NCI-H510A (cell line): ENCODE results near the gene ADI1.
A peak's percentile ranks its signal among the peaks of the same experiment; 100 is the strongest.
"Not testable (repeated sequence)": the region's sequence is repeated elsewhere in the genome, so short reads cannot be mapped to it uniquely, and the experiment has no call there.

Experiments used
- DNase-seq: peaks from one replicate; lab custom pipeline; 2025; lab: John Stamatoyannopoulos, UW

ADI1 gene

DNA sequence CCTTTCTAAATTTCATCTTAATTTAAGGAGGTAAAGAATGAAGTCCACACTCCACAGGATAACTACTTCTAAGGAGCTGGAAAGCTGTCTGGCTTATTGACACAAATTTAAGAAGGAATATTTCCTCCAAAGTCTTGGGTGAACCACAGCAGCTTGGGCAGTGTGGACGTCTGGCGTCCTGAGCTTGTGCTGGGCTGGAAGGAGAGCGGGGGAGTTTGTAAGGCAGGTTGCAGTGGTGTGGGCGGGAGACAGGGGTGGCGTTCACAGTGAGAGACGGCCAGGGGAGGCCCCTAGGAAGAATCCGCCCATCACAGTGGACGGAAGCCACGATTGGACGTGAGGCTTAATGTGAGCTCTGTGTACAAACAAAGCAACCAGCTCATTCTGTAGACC, 25.7 kb downstream of the ADI1 start:
- peak; percentile 75 for DNase-seq

DNA sequence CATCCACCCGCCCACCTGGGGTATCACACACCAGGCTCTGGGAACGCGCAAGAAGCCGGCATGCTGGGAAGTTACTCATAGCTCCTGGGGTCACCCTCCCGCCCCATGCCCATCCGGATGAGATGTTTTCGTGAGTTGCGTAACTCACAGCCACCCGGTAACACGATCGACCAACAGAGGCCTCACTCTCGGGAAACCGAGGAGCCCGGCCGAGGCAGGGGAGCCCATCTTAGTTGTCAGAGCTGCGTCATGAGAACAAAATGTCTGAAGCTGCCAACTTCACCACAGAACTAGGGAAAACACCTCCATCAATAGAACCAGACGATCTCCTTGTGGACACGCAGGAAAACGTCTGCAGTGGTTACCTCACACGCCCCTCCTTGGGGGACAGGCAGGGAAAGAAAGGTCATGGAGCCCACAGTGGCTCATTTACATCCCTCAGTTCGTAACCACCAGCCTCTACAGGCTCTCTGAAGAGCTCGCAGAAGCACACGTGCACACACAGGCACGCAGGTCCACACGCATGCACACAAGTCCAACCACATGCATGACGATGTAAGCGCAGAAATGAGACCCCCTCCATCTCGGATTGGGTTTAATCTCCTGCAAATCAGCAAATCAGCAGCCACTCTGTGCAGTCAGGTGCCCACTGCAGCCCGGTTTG, 26.2 kb downstream of the ADI1 start:
- DNase-seq, result no peak

DNA sequence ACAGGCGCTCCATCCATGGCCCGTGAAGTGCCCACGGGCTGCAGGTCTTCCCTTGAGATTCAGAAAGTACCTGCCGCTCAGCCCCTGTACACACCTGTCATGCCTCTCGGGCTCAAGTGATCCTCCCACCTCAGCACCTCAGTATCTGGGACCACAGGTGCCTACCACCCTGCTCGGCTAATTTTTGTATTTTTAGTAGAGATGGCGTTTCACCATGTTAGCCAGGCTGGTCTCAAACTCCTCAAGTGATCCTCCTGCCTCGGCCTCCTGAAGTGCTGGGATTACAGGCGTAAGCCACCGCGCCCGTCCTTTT, 26.9 kb downstream of the ADI1 start:
- not testable (repeated sequence) for DNase-seq

DNA sequence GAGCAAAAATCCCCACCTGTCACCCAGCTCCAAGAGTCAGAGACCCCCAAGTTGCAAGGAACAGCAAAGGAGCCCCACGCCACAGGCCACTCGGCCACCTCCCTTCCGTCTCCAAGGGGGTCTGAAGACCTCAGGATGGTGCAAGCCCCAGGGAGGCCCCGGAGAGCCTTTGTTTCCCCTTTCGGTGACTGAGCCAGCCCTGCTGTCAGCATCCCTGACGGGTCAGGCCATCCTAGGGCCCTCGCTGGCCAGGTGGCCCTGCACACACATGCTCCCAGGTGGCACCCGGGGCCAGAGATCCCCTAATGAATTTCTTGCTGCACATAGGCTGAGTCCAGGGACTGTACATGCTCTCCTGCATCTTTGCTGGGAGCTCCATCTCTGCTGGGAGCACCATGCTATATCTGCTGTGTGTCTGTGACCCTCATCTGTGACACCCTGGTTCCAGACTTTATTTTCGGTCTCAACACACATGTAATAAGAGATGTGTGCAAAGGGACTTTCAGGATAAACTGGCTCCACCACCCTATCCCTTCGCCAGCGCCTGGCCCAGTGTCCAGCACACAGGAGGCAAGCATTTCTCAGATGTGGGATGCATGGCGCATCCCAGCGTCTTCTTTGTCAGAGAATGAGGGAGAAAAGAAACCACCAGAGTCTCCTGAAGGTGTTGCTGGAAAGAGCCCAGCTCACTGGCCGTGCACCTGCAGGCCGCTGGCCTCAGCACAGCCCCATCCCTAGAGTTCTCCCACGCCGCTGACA, 27.4 kb downstream of the ADI1 start:
- no peak for DNase-seq

DNA sequence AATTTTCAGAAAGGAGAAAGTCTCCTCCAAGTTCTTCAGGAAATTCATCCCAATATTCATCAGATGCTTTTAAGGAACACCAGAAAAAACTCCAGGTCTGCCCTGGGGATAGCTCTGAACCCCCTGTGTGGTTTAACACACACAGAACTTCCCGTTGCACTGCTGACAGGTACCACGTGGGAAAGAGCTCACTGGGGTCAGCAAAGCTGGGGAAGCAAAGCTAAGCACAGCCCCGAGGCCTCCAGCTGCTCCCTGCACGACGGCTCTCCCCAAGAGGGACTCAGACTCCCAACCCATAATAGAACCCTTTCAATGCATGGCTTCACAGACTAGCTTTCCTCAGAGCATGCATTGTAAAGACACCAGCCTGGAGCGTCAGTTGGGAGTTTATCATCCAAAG, 28.0 kb downstream of the ADI1 start:
- no peak for DNase-seq

DNA sequence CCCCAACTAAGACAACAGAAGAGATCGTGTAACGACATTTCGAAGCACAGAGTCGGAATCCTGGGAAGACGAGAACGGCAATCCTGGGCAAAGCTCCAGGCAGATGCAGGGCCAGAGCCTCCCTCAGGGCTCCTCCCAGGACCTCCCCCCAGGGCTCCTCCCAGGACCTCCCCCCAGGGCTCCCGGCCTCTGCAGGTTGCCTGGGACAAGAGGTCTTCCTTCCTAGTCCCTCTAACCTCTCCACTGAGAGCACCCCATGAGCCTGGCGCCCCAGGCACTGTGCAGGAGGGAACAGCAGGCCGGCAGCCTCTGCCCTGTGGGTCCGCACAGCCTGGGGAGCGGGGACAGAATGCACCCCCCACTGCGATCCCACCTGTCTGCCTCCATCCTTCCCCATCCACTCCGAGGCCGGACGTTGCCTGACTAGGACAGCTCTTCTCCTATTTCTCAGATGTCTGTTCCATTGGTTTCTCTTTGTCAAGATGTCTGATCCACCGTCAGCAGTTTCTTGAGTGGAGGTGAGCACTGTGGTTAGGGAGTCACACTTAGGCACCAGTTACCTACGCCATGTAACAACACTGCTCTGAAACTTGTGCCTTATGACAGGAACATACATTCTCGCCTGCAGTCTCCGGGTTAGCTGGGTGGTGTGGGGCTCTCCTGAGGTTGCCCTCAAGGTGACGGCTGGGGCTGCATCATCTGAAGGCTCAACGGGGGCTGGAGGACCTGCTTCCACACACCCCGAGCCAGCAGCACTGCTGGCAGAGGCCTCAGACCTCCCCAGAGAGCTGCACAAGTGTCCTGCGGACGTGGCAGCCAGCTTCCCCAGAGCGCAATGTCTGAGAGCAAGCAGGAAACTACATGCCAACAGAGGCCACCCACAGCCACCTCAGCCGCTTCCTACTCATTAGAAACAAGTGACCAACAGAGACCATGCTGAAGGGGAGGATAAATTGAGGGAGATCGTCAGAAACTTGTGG, 28.9 kb downstream of the ADI1 start:
- no peak for DNase-seq

DNA sequence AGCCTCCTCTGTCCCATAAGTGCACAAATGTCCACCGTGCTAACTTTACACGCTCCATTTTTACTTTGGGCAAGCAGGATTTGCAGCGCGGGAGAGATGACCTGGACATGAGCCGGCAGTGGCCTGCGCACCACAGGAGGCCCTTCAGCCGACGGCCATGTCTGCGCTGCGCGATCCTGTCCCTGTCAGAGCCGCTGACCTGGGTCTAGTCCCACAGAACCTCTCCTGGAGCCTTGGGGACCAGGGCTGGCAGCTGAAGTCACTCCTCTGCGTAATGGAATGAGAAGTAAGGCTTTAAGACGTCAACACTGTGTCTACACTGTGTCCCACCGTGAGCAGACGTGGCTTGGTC, 29.6 kb downstream of the ADI1 start:
- no peak for DNase-seq

DNA sequence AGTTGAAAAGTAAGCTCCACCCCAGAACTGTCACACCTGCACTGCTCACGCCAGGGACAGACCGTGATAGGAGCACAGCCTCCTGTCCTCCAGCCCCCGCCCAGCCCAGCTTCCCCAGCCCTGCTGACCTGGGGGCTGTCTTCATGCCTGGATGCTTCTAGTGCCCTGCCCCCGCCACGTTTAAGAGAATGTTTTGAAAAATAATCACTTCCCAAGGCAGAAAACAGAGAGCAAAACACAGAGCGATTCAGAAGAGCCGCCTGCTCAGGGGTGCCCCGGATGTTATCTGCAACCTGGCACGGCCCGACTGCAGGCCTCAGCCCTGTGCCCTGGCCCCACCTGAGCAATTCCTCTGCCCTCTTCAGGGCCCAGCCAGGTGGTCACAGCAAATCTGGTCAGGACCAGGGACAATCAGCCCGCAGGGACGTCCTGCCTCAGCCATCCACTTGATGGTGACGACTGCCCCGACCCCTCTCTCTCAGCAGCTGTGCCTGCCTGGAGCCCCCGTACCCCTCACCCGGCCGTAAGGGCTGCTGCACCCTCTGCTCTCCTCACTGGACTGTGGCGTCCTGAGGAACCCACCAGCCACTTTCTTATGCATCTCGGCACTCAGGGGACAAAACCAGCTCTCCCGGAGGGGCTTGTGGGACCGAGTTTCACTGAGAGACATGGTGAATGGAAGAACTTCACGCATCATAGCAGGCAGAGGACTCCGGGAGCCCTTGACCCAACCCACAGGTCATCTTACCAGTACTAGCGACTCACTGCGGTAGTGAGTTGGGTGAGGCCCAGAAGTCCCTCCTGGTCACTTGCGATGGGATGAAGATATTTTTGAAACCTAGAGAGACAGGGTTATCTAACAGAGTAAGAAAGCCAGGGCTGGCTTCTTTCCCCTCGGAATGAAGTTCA, 30.2 kb downstream of the ADI1 start:
- peak; percentile 55 for DNase-seq

DNA sequence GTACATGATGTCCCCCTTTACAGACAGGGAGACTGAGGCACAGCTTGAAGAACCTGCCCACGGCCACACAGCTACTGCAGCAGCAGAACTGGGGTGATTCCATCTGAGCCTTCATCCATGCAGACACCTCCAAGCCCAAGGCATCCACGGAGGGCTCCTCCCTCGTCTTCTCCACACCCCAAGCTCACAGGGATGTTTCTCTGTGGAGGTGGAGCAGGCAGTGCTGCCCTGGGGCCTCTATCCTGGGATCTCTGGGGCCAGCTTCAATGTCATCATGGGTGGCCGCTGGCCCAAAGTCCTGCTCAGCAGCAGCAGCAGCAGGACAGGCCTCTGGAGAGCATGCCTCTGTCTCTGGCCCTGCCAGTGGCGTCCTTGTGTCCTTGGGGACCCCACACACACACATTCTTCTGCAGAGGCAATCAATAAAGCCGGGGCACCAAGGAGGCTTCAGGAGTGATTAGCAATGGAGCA, 31.2 kb downstream of the ADI1 start:
- no peak for DNase-seq

DNA sequence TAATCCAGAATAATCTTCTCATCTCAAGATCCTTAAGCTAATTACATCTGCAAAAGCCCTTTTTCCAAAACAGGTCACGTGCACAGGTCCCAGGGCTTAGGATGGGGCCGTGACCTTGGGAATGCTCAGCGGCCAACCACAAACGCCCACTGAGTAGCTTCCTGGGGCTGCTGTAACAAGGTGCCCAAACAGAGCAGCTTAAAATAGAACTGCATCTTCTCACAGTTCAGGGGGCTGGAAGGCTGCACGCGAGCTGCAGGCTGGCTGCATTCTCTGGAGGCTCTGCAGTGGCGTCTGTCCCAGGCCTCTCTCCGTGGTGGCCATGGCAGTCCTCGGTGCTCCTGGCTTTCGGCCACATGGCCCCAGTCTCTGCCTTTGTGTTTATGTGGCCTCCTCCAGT, 31.9 kb downstream of the ADI1 start:
- DNase-seq, result no peak

DNA sequence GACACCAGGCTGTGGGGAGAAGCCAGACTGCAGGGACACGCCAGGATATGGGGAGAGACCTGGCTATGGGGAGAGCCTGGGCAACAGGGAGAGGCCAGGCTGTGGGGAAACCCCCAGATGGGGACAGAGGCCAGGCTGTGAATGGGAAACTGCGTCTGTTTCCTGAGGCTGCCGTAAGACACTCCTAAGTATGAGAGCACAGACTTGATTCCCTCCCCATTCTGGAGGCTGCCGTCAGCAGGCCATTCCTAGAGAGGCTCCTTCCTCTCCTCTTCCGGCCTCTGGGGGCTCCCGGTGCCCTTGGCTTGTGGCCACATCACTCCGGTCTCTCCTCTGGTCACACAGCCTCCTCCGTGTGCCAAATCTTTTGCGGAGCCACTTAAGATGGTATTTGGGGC, 32.3 kb downstream of the ADI1 start:
- DNase-seq, result no peak

DNA sequence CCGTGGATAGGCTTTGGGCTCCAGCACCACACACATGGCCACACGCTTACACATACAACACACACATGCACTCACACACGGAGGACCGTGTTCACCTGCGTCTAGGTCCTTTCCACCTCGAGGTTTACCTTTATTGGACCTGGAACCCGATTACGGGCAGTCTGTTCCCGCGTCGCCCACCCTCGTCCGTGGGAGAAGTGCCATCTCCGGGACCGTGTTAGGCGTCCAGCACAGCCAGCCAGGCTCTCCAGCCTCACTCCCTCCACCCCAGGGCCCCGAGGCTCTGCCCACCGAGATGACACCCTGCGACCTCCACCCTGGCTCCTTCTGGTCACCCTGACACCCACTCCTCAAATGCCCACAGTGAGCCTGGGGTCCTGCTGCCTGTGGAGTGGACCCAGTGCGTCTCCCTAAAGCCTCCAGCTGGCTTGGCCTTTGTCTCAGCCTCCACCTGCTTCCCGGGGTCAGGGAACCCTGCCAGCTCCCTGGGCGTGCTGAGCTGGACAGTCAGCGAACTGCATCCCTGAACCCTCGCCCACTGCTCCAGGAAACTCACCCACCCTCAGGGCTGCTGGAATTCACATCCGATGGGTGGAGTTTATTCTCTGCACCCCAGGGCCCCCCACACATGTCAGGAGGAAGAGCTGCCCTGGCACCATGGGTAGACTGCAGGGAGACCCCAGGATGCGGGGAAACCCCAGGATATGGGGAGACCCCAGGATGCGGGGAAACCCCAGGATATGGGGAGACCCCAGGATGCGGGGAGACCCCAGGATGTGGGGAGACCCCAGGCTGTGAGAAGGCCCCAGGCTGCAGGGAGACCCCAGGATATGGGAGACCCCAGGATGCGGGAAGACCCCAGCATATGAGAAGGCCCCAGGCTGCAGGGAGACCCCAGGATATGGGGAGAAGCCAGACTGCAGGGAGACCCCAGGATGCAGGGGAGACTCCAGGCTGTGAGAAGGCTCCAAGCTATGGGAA, 33.0 kb downstream of the ADI1 start:
- DNase-seq, result no peak

DNA sequence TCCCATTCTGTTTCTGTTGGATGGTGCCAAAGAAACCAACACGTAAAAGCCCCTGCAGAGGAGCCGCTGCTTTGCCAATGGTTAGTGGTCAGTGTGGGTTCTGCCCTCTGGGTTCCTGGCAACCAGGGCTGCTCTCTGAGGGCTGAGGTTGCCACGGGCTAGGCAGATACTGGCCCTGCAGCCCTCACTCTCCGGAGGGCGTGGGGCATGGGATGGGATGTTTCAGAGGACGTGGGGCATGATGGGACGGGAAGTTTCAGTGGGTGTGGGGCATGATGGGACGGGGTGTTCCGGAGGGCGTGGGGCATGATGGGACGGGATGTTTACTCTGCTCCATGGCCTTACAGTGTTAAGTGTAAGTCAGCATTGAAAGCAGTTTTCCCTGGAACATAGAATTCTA, 34.2 kb downstream of the ADI1 start:
- no peak for DNase-seq

DNA sequence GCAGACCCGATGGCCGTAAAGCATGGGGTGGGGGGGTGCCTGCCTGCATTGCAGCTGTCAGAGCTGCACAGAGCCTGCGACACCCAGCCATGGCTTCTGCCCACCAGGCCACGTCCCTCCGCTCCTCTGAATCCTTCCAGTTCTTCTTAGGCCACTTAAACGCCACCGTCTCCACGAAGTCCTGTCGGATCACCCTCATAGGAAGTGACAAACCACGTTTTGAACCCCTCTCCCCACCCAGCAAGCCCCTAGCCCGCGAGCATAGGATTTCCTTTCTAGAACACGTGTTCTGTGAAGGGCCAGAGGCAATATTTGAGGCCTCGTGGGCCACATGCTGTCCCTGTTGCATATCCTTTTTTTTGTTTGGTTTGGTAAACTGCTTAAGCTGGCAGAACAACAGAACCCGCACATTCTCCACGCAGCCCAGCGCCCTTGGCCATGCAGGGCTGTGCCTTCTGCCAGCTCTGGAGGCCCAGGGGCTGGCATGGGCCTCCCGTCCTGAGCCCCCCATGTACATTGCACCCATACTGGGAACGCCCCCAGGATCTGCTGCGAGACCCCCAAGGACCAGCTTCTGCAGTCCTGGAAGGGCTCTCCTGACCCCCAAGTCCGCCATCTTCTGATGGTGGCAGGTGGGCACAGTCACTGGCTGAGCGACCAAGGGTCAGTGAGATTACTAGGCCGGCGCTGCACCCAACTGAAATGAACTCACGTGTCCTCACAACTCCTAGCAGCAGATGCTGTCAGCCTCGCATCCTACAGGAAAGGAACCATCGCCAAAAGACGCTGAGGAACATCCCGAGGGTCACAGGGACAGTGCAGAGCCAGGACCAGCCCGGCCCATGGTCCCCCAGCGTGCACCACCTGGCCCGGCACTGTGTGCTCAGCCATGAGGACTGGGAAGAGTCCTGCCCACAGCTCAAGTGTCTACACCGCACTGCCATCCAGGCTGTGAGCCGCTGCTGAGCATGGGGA, 35.1 kb downstream of the ADI1 start:
- DNase-seq, result no peak

DNA sequence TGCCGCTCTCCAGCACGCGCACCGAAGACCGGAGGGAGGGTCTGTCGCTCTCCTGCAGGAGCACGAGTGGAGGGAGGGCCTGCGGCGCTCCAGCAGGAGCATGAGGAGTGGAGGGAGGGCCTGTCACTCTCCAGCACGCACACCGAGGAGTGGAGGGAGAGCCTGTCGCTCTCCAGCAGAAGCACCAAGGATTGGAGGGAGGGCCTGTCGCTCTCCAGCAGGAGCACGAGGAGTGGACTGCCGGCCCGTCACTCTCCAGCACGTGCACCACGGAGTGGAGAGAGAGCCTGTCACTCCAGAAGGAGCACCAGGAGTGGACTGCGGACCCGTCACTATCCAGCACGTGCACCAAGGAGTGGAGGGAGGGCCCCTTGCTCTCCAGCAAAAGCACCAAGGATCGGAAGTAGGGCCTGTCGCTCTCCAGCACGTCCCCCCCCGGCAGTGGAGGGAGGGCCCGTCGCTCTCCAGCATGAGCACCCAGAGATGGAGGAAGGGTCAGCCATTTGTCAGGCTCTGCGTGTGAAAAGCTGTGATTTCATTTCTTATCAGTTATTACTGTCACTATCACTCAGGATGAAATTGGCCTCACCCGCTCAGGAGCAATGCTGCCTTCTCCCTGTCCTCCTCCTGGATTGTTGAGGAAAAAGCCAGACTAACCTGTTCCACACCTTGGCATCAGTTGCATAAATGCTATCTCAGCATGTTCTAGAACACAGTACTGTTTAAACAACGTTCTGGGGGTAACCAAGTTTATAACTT, 35.9 kb downstream of the ADI1 start:
- DNase-seq, result peak; percentile 78

DNA sequence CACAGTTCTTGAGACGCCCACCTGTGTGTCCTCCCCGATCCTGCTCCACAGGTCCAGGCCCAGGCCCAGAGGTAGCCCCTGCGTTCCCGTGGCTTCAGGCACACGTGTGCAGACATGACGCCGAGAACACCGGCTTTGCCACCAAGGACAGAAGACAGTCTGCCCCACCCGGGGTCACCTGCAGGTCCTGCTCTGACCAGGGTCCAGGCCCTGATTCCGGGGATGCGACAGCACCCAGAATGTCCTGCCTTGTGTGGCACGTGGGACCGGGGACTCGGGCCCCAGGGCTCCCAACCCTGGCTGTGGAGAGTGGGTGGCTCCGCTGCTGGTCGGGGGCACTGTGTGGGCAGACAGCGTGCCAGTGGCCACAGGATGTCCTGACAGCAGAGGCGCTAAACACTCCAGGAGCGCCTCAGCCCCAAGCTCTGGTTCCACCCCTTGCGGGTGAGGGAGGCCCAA, 36.9 kb downstream of the ADI1 start:
- no peak for DNase-seq

DNA sequence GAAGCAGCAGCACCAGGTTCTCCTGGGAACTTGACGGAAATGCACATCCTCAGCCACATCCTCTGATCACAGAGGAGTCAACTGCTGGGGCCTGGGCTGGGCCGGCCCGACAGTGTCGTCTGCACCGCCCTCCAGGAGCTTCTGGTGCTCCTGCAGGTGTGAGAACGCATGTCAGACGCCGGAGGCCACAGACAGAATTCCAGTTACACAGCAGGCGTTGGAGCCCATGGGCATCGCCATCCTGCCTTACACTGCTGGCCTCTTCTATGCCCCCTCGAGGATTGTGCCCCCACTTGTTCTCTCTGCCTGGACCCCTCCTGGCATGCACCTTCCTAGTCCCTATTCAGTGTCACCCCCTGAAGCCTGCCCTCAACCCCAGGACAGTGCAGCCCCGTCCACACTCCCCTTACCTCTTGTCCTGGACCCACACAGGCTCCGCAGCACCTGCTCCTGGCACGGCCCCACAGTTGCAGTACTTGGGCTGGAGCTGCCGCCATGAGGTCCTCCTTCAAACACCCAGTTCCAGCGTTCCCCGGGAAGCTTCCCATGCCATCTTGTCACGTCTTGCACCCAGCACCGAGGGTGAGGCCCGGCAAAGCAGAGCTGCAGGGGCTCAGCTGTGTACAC, 37.5 kb downstream of the ADI1 start:
- DNase-seq, result no peak

DNA sequence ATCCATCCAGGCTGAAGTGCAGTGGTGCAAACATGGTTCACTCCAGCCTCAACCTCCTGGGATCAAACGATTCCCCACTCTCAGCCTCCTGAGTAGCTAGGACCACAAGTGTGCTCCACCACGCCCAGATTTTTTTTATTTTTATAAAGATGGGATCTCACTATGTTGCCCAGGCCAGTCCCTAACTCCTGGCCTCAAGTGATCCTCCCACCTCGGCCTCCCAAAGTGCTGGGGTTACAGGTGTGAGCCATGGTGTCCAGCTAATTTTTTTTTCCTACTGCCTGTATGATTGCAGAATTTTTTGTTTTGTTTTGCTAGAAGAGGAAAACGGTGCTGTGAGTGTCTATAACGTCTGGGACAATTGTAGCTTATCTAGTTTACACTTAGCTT, 38.3 kb downstream of the ADI1 start:
- DNase-seq, result no peak
